ENCODE measurements around the gene KRT79. TPM values are rescaled to one million over a fixed set of nuclear protein-coding genes. Genes with fewer than 3 reads are reported as not detected.

Gene KRT79
- total RNA-seq, 2 donors from 2014 or later = not detected

GRCh38 chr12:52831251-52831650 is 2.9 kb downstream of the KRT79 start:
- H3K9me3 Mint-ChIP-seq = no peaks in the 10 kb centered on the region
- H3K36me3 Mint-ChIP-seq (ENCODE audit: low read depth) = no peaks in the 10 kb centered on the region
- Histone ChIP-seq H3K4me3 (ENCODE audit: low read length) (no peak overlapping the region), H3K9me3 (ENCODE audit: control insufficient read depth, low read length) (no peaks in the 10 kb centered on the region), H3K9ac (ENCODE audit: extremely low read depth, low read length, poor library complexity, severe bottlenecking) (no peak overlapping the region), H3K4me1 (ENCODE audit: control insufficient read depth, insufficient read depth, low read length) (no peaks in the 10 kb centered on the region), H3K27ac (ENCODE audit: low read depth, low read length) (no peak overlapping the region), H3K27me3 (ENCODE audit: control insufficient read depth, insufficient read depth, low read length, poor library complexity, severe bottlenecking) (no peaks in the 10 kb centered on the region), H3K36me3 (ENCODE audit: control insufficient read depth, insufficient read depth, low read length) (no peaks in the 10 kb centered on the region)
- no peak for TF ChIP-seq CTCF (conservative IDR thresholded peaks at IDR 0.05)
- H3K4me1 Mint-ChIP-seq = peaks cover 8% of the 10 kb centered on the region
- WGBS, 2 experiments (ENCODE audit: insufficient coverage in 1 of 2, insufficient read length in 1 of 2) = 92 to 96% methylated on average over 5 to 7 of the region's 7 CpGs
- H3K27me3 Mint-ChIP-seq (ENCODE audit: insufficient read depth) = peaks cover 11% of the 10 kb centered on the region
- no peak overlapping the region for H3K4me3 Mint-ChIP-seq
- no peak overlapping the region for H3K27ac Mint-ChIP-seq
- DNase-seq = no peak

- Histone ChIP-seq H3K27me3 (ENCODE audit: control insufficient read depth, insufficient read depth, low read length, poor library complexity, severe bottlenecking) (no peaks in the 10 kb centered on the region), H3K36me3 (ENCODE audit: control insufficient read depth, insufficient read depth, low read length) (no peaks in the 10 kb centered on the region), H3K4me3 (ENCODE audit: low read length) (no peak overlapping the region), H3K9ac (ENCODE audit: extremely low read depth, low read length, poor library complexity, severe bottlenecking) (no peak overlapping the region), H3K9me3 (ENCODE audit: control insufficient read depth, low read length) (no peaks in the 10 kb centered on the region), H3K27ac (ENCODE audit: low read depth, low read length) (no peak overlapping the region), H3K4me1 (ENCODE audit: control insufficient read depth, insufficient read depth, low read length) (no peaks in the 10 kb centered on the region)
- H3K27me3 Mint-ChIP-seq (ENCODE audit: insufficient read depth) = peaks cover 11% of the 10 kb centered on the region
- no peaks in the 10 kb centered on the region for H3K36me3 Mint-ChIP-seq (ENCODE audit: low read depth)
- no peak for TF ChIP-seq CTCF (conservative IDR thresholded peaks at IDR 0.05)
- 86 to 95% methylated on average over 4 to 6 of the region's 8 CpGs for WGBS, 2 experiments (ENCODE audit: insufficient coverage in 1 of 2, insufficient read length in 1 of 2)
- H3K4me1 Mint-ChIP-seq = peaks cover 8% of the 10 kb centered on the region
- H3K9me3 Mint-ChIP-seq = no peaks in the 10 kb centered on the region
- peak overlapping the region; percentile 12 for H3K27ac Mint-ChIP-seq
- DNase-seq = no peak
- H3K4me3 Mint-ChIP-seq = no peak overlapping the region
Measured at GRCh38 chr12:52829986-52830770, 3.9 kb downstream of the KRT79 start.

GRCh38 chr12:52828591-52829021 is 5.5 kb downstream of the KRT79 start:
- Histone ChIP-seq H3K4me1 (ENCODE audit: control insufficient read depth, insufficient read depth, low read length) (no peaks in the 10 kb centered on the region), H3K27ac (ENCODE audit: low read depth, low read length) (no peak overlapping the region), H3K9me3 (ENCODE audit: control insufficient read depth, low read length) (no peaks in the 10 kb centered on the region), H3K36me3 (ENCODE audit: control insufficient read depth, insufficient read depth, low read length) (no peaks in the 10 kb centered on the region), H3K27me3 (ENCODE audit: control insufficient read depth, insufficient read depth, low read length, poor library complexity, severe bottlenecking) (no peaks in the 10 kb centered on the region), H3K4me3 (ENCODE audit: low read length) (no peak overlapping the region), H3K9ac (ENCODE audit: extremely low read depth, low read length, poor library complexity, severe bottlenecking) (no peak overlapping the region)
- Mint-ChIP-seq H3K36me3 (ENCODE audit: low read depth) (no peaks in the 10 kb centered on the region), H3K4me1 (peaks cover 8% of the 10 kb centered on the region), H3K27ac (no peak overlapping the region), H3K9me3 (no peaks in the 10 kb centered on the region), H3K4me3 (no peak overlapping the region), H3K27me3 (ENCODE audit: insufficient read depth) (peaks cover 11% of the 10 kb centered on the region)
- no peak for TF ChIP-seq CTCF (conservative IDR thresholded peaks at IDR 0.05)
- WGBS, 2 experiments (ENCODE audit: insufficient coverage in 1 of 2, insufficient read length in 1 of 2) = 57 to 82% methylated on average over 2 of the region's 2 CpGs
- DNase-seq = no peak

Data from endodermal cell (in vitro differentiated cells).